A673 (cell line): ENCODE data around the gene ETNK1. TPM values are rescaled to one million over a fixed set of nuclear protein-coding genes. Genes with fewer than 3 reads are reported as not detected.

Experiments used
- BruUV-seq: library from RNA; stranded (reverse); fragments of 400-500 nt; replicated peaks from 2 replicates; lab custom pipeline; 2021; lab: Mats Ljungman, UMichigan
- CTCF ChIA-PET: fragments of 300-600 bp; sonication (Branson Sonifier 250); formaldehyde crosslinking; loops from one replicate; lab custom pipeline; 2022; ENCODE audit warnings: antibody characterized with exemption; lab: Charles Lee
- POLR2A ChIA-PET: fragments of 300-600 bp; sonication (Branson Sonifier 250); formaldehyde crosslinking; loops from one replicate; lab custom pipeline; 2022; ENCODE audit warnings: antibody characterized with exemption; ENCODE audit not compliant: low non-redundant PET; lab: Charles Lee
- DNase-seq: peaks from one replicate; pipeline ENCODE4 v3.0.0-alpha.2; 2015; ENCODE audit warnings: low spot score
- H3K27ac ChIP-seq: fragments of 200-600 bp; sonication (generic); 2 replicates; pipeline ENCODE4 v1.5.1; 2016; ENCODE audit warnings: mixed run types, low read depth, mild to moderate bottlenecking, mixed read lengths, antibody characterized with exemption, low read length; ENCODE audit not compliant: poor library complexity, severe bottlenecking
- H3K27me3 ChIP-seq: fragments of 200-600 bp; sonication (generic); replicated peaks from 2 replicates; pipeline ENCODE4 v1.6.1; 2017; ENCODE audit warnings: mixed run types, low read depth, mild to moderate bottlenecking, mixed read lengths, antibody characterized with exemption, low read length; ENCODE audit not compliant: insufficient read depth, poor library complexity
- H3K36me3 ChIP-seq: fragments of 200-600 bp; sonication (generic); 2 replicates; pipeline ENCODE4 v1.6.1; 2016; ENCODE audit warnings: mixed run types, mild to moderate bottlenecking, mixed read lengths, antibody characterized with exemption, low read length; ENCODE audit not compliant: insufficient read depth, poor library complexity, severe bottlenecking
- H3K4me1 ChIP-seq: fragments of 200-600 bp; sonication (generic); 2 replicates; pipeline ENCODE4 v1.6.1; 2017; ENCODE audit warnings: mixed run types, mild to moderate bottlenecking, mixed read lengths, antibody characterized with exemption, low read length; ENCODE audit not compliant: insufficient read depth, poor library complexity, severe bottlenecking
- H3K4me3 ChIP-seq: fragments of 200-600 bp; sonication (generic); 2 replicates; pipeline ENCODE4 v1.5.1; 2016; ENCODE audit warnings: low read depth, mixed run types, mild to moderate bottlenecking, mixed read lengths, low read length; ENCODE audit not compliant: poor library complexity, severe bottlenecking
- H3K9me3 ChIP-seq: fragments of 200-600 bp; sonication (generic); 2 replicates; pipeline ENCODE4 v1.6.1; 2016; ENCODE audit warnings: mixed run types, low read depth, mild to moderate bottlenecking, mixed read lengths, antibody characterized with exemption, low read length; ENCODE audit not compliant: poor library complexity, severe bottlenecking
- EZH2 ChIP-seq: fragments of 200-600 bp; sonication (generic); IDR thresholded peaks from 2 replicates; pipeline ENCODE4 v1.6.1; 2017; ENCODE audit warnings: borderline replicate concordance, low read depth, mild to moderate bottlenecking, mixed read lengths, antibody characterized with exemption, low read length; ENCODE audit not compliant: poor library complexity, severe bottlenecking
- intact Hi-C: fragments of 100-400 bp; cut with micrococcal nuclease; formaldehyde crosslinking; loops from one replicate; pipeline ENCODE4 v1.10.0; 2022; ENCODE audit not compliant: unreplicated experiment
- total RNA-seq: library from RNA; stranded (reverse); gene quantifications from 2 replicates; pipeline ENCODE4 v1.2.3, GENCODE V29; 2021
- TF ChIP-seq, protein P1 (sequence below): fragments of 300-800, 200-600 bp; sonication (generic); conservative IDR thresholded peaks from 2 replicates; pipeline ENCODE4 v1.5.1; 2017; ENCODE audit warnings: low read depth, mild to moderate bottlenecking, antibody characterized with exemption, low read length, moderate library complexity, mixed read lengths

ETNK1 gene
- total RNA-seq, 1 experiment from 2014 or later, result 90.4 TPM

DNA sequence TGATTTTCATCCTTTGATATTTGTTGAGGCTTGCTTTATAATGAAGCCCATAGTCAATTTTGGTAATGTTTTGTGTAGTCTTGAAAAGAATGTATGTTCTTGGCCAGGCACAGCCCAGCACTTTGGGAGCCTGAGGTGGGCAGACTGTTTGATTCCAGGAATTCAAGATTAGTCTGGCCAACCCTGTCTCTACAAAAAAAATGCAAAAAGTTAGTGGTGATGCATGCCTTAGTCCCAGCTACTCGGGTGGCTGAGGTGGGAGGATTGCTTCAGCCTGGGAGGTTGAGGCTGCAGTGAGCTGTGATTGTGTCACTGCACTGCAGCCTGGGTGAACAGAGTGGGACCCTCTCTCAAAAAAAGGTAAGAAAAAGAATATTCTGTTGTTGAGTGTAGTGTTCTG is 10.8 kb downstream of the ETNK1 start:
- intact Hi-C loops, result no loop called here
- BruUV-seq, result no TSS peak
- peaks cover 4% of the 10 kb centered on the region for H3K36me3 ChIP-seq
- H3K27me3 ChIP-seq, result no peaks in the 10 kb centered on the region
- H3K4me1 ChIP-seq, result no peaks in the 10 kb centered on the region
- DNase-seq, result no peak
- no peak overlapping the region for H3K27ac ChIP-seq
- CTCF ChIA-PET, result no interaction called here
- POLR2A ChIA-PET, result no interaction called here
- TF ChIP-seq, protein P1, sequence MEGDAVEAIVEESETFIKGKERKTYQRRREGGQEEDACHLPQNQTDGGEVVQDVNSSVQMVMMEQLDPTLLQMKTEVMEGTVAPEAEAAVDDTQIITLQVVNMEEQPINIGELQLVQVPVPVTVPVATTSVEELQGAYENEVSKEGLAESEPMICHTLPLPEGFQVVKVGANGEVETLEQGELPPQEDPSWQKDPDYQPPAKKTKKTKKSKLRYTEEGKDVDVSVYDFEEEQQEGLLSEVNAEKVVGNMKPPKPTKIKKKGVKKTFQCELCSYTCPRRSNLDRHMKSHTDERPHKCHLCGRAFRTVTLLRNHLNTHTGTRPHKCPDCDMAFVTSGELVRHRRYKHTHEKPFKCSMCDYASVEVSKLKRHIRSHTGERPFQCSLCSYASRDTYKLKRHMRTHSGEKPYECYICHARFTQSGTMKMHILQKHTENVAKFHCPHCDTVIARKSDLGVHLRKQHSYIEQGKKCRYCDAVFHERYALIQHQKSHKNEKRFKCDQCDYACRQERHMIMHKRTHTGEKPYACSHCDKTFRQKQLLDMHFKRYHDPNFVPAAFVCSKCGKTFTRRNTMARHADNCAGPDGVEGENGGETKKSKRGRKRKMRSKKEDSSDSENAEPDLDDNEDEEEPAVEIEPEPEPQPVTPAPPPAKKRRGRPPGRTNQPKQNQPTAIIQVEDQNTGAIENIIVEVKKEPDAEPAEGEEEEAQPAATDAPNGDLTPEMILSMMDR, result no peak
- TF ChIP-seq EZH2, result no peak
- no peaks in the 10 kb centered on the region for H3K9me3 ChIP-seq
- H3K4me3 ChIP-seq, result no peak overlapping the region

GRCh38 chr12:22640851-22641250 is 15.9 kb downstream of the ETNK1 start:
- Histone ChIP-seq H3K27me3 (no peaks in the 10 kb centered on the region), H3K9me3 (no peaks in the 10 kb centered on the region), H3K4me3 (no peak overlapping the region), H3K27ac (no peak overlapping the region), H3K36me3 (peaks cover 6% of the 10 kb centered on the region), H3K4me1 (no peaks in the 10 kb centered on the region)
- ChIA-PET POLR2A (no interaction called here), CTCF (interaction anchor here (1.0 kb wide), 1 partner anchor 112 kb away, joined by 3 read pairs; no protein-coding TSS in a partner anchor)
- no TSS peak for BruUV-seq
- TF ChIP-seq, protein P1, result no peak
- TF ChIP-seq EZH2, result no peak
- no peak for DNase-seq
- intact Hi-C loops, result no loop called here

DNA sequence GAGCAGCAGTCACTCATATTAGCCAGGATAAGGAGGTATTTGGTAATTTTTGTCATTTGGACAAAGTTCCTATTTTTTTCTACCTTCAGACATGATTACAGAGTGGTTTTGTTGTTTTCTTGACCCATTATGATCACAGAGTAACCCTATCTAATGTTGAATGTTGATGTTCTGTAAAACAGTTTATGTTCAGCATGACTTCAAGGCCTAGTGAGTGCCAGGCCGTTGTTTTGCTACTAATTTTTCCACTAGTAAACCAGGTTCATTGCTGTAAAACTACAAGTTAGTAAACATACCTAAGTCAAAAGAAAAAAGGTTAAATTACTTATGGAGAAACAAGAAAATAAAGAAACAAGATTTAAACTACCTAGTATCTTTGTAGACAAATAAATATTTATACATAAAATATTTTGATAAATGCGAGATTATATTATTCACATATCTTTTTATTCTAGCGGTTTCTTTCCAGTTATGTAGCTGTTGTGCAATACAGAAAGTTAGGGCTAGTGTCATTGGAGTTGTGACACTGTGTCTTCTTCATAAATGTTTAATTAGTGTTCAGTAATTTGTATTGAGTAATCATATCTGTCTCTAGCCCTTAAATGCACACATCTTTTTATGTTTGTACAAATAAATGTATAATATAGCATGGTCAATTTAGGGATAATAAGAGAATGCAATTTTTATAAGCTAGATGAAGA is 16.5 kb downstream of the ETNK1 start:
- ChIA-PET CTCF (interaction anchor here (1.0 kb wide), 1 partner anchor 113 kb away, joined by 3 read pairs; no protein-coding TSS in a partner anchor), POLR2A (no interaction called here)
- H3K4me3 ChIP-seq, result no peak overlapping the region
- no peaks in the 10 kb centered on the region for H3K27me3 ChIP-seq
- no peak for TF ChIP-seq EZH2
- TF ChIP-seq, protein P1, result no peak
- no peaks in the 10 kb centered on the region for H3K9me3 ChIP-seq
- peaks cover 6% of the 10 kb centered on the region for H3K36me3 ChIP-seq
- no peak for DNase-seq
- H3K27ac ChIP-seq, result no peak overlapping the region
- BruUV-seq, result no TSS peak
- intact Hi-C loops, result no loop called here
- H3K4me1 ChIP-seq, result no peaks in the 10 kb centered on the region
